IPS-18c (cell line): ENCODE measurements around the gene SNRPE.
"Not testable (repeated sequence)": the region's sequence is repeated elsewhere in the genome, so short reads cannot be mapped to it uniquely, and the experiment has no call there.

Experiments
- H3K4me3 ChIP-seq: 2 replicates; pipeline ENCODE4 v1.7.0; 2013; ENCODE audit warnings: low read depth, mild to moderate bottlenecking, low read length, moderate library complexity; ENCODE audit not compliant: insufficient read depth
- H3K9me3 ChIP-seq: one replicate; pipeline ENCODE4 v1.6.1; 2013; ENCODE audit warnings: mild to moderate bottlenecking, low read length, moderate library complexity; ENCODE audit not compliant: control insufficient read depth, insufficient read depth

SNRPE gene

DNA sequence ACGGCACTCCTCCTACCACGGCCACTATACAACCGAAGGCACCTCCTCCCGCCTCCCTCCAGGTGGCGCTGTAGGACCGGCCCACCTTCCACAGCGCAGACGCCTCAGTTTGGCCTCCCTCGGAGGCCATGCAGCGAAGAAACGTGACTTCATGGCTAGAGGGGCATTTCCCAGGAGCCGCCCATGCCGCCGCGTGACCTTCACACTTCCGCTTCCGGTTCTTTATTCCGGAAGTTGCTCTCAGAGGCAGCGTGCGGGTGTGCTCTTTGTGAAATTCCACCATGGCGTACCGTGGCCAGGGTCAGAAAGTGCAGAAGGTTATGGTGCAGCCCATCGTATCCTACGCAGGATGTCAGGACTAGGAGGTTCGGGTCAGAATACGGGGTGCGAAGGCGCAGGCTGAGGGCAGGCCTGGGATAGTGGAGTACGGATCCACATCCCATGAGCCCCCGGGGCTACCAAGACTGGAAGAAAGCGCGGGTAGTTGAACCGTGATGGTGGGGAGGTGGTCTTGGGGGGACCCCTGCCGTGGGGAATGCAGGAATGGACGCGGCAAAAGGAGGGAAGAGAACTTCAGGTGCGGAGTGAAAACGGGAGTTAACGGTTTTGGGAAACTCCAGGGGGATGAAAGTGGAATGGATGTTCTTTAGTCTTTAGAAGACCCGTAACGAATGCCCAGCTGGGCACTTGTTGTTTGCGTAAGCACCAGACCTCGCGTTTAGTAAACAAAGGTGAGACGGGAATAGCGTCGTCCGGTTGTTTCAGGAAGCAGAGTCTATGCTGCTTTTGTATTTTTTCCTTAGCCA is at the start of gene SNRPE:
TSS of gene SNRPE (plus strand) at position 221 of the 806 bp plus-strand sequence. CDS start at position 282, 61 bp downstream.
- H3K9me3 ChIP-seq = no peaks in the 10 kb centered on the region

DNA sequence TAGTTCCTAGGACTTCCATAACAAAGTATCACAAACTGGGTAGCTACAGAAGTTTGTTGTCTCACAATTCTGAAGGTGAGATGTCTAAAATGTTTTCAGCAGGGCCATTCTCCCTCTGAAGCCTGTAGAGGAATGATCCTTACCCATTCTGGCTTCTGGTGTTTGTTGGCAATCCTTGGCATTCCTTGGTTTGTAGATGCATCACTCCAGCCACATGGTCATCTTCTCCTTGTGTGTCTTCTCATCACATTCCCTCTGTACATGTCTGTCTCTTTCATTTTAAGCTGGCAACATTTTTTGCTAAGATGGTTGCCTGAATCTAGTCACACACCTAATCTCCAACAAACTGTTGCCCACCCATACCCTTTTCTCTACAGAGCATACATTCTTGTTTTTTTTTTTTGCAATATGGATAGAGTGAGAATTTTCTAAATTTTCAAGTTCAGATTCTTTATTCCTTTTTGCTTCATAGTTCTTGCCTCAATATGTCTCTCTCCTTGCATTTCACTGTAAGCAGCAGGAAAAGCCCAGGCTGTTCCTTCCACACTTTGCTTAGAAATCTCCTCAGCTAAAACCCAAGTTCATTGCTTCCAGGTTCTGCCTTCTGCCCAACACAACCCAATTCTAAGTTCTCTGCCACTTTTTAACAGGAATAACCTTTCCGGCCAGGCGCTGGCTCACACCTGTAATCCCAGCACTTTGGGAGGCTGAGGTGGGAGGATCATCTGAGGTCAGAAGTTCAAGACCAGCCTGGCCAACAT is 47.6 kb upstream of the SNRPE start:
- no peak overlapping the region for H3K4me3 ChIP-seq

More for the DNA sequence above, at the start of gene SNRPE:
- peak within 1 kb of the TSS; percentile 93 for H3K4me3 ChIP-seq

GRCh38 chr1:203818399-203818798 is 43.0 kb upstream of the SNRPE start:
- no peak overlapping the region for H3K4me3 ChIP-seq
- no peaks in the 10 kb centered on the region for H3K9me3 ChIP-seq

More for the DNA sequence above, 47.6 kb upstream of the SNRPE start:
- H3K9me3 ChIP-seq = no peaks in the 10 kb centered on the region

- Histone ChIP-seq H3K4me3 (no peak overlapping the region), H3K9me3 (no peaks in the 10 kb centered on the region)
Measured at GRCh38 chr1:203823306-203823705, 38.1 kb upstream of the SNRPE start.

GRCh38 chr1:203826175-203826574 is 35.2 kb upstream of the SNRPE start:
- H3K9me3 ChIP-seq = no peaks in the 10 kb centered on the region
- no peak overlapping the region for H3K4me3 ChIP-seq

DNA sequence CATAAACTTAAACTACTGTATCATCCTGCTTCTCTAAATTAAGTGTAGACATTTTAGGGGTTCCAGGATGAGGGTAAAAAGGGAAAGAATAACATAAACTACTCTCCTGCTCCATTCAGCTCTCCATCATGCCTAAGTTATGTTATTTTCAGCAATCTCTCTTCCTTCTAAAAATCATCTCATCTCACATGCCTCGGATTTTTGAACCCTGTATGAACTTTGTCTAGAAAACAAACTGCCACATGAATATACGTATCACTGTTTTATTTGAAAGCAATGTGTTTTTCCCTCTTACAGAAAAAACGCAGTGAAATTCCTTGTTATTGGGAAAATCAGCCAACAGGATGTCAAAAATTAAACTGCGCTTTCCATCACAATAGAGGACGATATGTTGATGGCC is 33.4 kb upstream of the SNRPE start:
- H3K4me3 ChIP-seq = no peak overlapping the region
- H3K9me3 ChIP-seq = no peaks in the 10 kb centered on the region

DNA sequence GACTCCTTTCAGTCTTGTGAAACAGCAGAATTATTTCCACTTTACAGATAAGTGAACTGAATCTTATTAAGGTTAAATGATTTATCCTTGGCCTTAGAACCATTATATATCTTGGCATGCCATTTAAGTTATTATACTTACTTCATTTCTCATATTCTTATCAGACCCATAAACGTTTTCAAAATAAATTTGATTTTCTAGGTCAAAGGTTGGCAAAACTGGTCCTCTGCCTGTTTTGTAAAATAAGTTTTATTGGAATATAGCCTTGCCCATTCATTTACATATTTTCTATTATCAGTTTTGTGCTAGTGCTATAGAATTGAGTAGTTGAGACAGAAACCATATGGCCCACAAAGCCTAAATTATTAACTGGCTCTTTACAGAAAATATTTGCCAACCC is 32.9 kb upstream of the SNRPE start:
- H3K4me3 ChIP-seq = no peak overlapping the region

DNA sequence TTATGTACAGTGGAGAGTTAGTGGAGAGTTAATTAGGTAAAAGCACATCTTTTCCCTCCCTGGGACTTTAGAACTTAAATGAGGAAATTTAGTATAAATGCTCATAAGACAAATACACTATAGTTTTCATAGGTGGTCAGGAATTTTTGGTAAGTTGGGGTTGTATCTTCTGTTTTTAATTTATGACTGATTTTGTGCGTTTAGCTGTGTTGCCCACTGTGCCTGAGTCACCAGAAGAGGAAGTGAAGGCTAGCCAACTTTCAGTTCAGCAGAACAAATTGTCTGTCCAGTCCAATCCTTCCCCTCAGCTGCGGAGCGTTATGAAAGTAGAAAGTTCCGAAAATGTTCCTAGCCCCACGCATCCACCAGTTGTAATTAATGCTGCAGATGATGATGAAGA is 32.2 kb upstream of the SNRPE start:
- H3K4me3 ChIP-seq, H3K9me3 ChIP-seq: not testable (repeated sequence)

More for the DNA sequence above, 32.9 kb upstream of the SNRPE start:
- no peaks in the 10 kb centered on the region for H3K9me3 ChIP-seq

- Histone ChIP-seq H3K4me3 (no peak overlapping the region), H3K9me3 (no peaks in the 10 kb centered on the region)
Measured at GRCh38 chr1:203835476-203835875, 25.9 kb upstream of the SNRPE start.

DNA sequence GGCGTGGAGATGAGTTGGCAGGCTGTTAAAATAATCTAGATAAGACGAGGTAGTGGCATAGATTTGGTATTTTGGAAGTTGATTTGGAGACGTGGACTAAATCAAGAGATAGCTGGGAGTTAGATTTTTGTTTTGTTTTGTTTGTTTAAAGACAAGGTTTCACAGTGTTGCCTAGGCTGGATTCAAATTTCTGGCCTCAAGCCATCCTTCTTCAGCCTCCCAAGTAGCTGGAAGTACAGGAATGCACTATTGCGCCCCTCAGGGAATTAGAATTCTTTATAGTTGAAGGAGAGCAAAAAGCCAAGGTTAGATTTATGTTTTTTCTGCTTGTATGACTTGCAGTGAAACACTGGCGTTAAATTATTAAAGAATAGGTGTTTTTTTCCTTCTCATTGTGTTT is 22.3 kb upstream of the SNRPE start:
- Histone ChIP-seq H3K4me3 (no peak overlapping the region), H3K9me3 (no peaks in the 10 kb centered on the region)

GRCh38 chr1:203840208-203840808 is 21.1 kb upstream of the SNRPE start:
- no peaks in the 10 kb centered on the region for H3K9me3 ChIP-seq

DNA sequence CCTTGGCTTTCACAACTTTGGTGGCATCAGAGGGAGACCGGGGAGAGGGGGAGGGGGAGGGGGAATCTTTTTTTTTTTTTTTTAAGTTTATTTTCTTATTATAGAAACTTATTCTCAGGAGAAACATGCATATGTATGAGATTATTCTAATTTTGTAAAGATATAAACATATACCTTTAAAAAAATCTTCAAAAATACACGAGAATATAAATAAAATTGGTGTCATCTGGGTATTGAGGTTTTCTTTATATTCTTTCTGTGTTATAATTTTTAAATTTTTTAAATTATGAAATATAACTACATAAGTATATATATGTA is 18.9 kb upstream of the SNRPE start:
- Histone ChIP-seq H3K4me3 (no peak overlapping the region), H3K9me3 (no peaks in the 10 kb centered on the region)

More at GRCh38 chr1:203840208-203840808, 21.1 kb upstream of the SNRPE start:
- H3K4me3 ChIP-seq = no peak overlapping the region

DNA sequence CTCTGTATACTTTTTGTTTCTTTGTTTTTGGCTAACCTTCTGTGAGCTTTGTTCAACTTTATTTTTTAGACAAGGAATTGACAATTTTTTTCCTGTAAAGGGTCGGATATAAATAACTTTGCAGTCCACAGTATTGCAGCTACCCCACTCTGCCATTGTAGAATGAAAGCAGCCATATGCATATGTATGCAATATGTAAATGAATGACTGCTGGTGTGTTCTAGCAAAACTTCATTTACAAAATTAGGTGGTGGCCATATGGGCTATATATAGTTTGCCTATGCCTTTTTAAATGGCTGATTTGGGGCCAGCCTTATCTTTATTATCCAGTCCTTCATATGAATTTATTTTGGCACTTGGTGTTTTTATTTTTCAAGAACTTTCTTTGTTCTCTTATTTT is 18.0 kb upstream of the SNRPE start:
- Histone ChIP-seq H3K9me3 (no peaks in the 10 kb centered on the region), H3K4me3 (no peak overlapping the region)

DNA sequence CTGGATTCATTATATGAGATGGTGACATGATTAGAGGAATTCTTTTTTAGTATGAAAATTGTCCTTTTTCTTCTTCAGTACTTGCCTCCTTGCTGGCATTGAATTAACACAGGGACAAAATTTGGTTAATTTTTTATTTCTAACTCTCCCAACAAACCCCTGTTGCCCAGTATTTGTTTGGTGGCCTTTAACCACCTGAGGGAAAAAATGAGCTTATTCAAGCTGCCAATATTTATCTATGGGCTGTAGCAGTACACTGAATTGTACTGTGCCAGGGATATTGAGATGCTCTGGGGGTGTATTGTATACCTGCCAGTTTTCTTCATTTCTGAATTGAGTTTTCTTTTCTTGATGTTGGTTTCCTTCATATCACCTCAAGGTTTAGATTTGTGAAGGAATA is 8.3 kb upstream of the SNRPE start:
- H3K9me3 ChIP-seq, H3K4me3 ChIP-seq: not testable (repeated sequence)

GRCh38 chr1:203858055-203858454 is 3.3 kb upstream of the SNRPE start:
- Histone ChIP-seq H3K9me3 (no peaks in the 10 kb centered on the region), H3K4me3 (no peak overlapping the region)

GRCh38 chr1:203858975-203859374 is 2.4 kb upstream of the SNRPE start:
- Histone ChIP-seq H3K9me3 (no peaks in the 10 kb centered on the region), H3K4me3 (no peak overlapping the region)

DNA sequence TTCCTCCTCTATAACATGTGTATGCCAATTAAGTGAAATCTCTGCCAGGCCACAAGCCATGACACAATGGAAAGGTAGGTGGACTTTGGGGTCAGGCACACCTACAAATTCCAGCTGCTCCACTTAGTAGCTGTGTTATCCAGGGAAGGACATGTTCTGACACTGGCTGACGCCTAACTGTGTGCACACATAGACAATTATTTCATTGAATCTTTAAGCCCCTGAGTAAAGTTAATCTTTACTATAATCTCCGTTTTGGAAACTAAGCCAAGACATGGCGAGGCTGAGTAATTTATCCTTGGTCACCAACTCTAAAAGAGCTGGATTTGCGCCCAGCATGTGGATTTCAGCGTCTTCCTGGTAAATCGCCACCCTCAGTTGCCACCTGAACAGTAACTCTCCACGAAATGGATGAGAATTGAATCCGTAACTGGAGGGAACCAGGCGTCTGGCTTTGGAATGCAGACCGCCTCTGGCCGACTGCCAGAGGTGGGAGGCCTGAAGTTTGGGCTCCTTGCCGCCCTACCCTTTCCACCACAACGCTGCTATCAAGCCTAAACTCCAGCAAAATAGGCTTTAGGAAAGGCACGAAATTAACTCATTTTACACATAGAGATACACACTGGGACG is 888 bp upstream of the SNRPE start:
- Histone ChIP-seq H3K4me3 (no peak overlapping the region), H3K9me3 (no peaks in the 10 kb centered on the region)

GRCh38 chr1:203867802-203868201 is 6.4 kb downstream of the SNRPE start:
- no peak overlapping the region for H3K4me3 ChIP-seq
- no peaks in the 10 kb centered on the region for H3K9me3 ChIP-seq
